Tibial artery (tissue), 4 donors: Measurements from ENCODE around the gene PRDM8.

Experiments
- DNase-seq, 2 donors: peaks; one replicate each; pipeline ENCODE4 v3.0.0-alpha.2; 2019
- H3K27ac ChIP-seq, 2 donors: fragments of 200-600 bp; sonication (generic) in 1 of 2; 1 replicate in 1 of 2; 2 replicates in 1 of 2; pipeline ENCODE4 v1.5.1; 2018 to 2019; ENCODE audit warnings: mild to moderate bottlenecking in 1 of 2
- H3K27me3 ChIP-seq, 2 donors: fragments of 200-600 bp; sonication (generic) in 1 of 2; one replicate each; pipeline versions ENCODE4 v1.5.1 to v1.6.0; 2016 to 2019
- H3K36me3 ChIP-seq, 3 donors: fragments of 200-600 bp; sonication (generic) in 2 of 3; one replicate each; pipeline ENCODE4 v1.5.1; 2016 to 2019; ENCODE audit warnings: mild to moderate bottlenecking in 2 of 3
- H3K4me1 ChIP-seq, 4 donors: fragments of 200-600 bp; sonication (generic) in 2 of 4; 1 replicate in 3 of 4; 2 replicates in 1 of 4; pipeline ENCODE4 v1.5.1; 2016 to 2019
- H3K4me3 ChIP-seq, 2 donors: fragments of 200-600 bp; sonication (generic) in 1 of 2; 1 replicate in 1 of 2; 2 replicates in 1 of 2; pipeline ENCODE4 v1.5.1; 2018 to 2019; ENCODE audit warnings: mild to moderate bottlenecking in 2 of 2
- H3K9me3 ChIP-seq, 3 donors: fragments of 200-600 bp; sonication (generic) in 1 of 3; one replicate each; pipeline ENCODE4 v1.5.1; 2016 to 2019
- intact Hi-C: fragments of 100-400 bp; cut with DNase I; formaldehyde crosslinking; loops from one replicate; pipeline ENCODE4 v1.15.0; 2023; ENCODE audit warnings: low total_unique reads
- TF ChIP-seq, protein P1 (sequence below), 2 experiments: fragments of 200-600 bp in 1 of 2; fragments of 450-650 bp in 1 of 2; IDR thresholded peaks; one replicate each; pipeline ENCODE4 v1.5.1; 2017 to 2019; ENCODE audit warnings: antibody characterized with exemption in 2 of 2, mild to moderate bottlenecking in 1 of 2, moderate library complexity in 1 of 2

The PRDM8 gene

DNA sequence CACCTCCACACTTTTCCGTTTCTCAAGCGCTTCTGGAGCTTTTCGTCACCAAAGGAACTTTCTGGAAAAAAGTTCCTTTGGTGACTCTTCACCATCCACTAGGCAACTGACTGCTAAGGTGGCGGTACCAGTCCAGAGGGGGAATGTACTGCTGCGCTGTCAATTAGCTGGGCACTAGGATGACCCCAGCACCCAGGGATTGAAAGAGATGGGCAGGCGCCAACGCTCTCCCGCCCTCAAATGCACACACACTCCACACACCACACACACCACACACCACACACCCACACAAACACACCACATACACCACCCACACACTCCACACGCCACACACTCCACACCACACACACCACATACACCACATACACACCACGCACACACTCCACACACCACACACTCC is 10.4 kb downstream of the PRDM8 start:
- peaks cover 0 to 17% (median 7%) of the 10 kb centered on the region in 4 donors for H3K4me1 ChIP-seq
- no peaks in the 10 kb centered on the region for H3K9me3 ChIP-seq
- H3K27ac ChIP-seq: no peak overlapping the region
- DNase-seq: no peak
- H3K4me3 ChIP-seq: no peak overlapping the region
- TF ChIP-seq, protein P1, sequence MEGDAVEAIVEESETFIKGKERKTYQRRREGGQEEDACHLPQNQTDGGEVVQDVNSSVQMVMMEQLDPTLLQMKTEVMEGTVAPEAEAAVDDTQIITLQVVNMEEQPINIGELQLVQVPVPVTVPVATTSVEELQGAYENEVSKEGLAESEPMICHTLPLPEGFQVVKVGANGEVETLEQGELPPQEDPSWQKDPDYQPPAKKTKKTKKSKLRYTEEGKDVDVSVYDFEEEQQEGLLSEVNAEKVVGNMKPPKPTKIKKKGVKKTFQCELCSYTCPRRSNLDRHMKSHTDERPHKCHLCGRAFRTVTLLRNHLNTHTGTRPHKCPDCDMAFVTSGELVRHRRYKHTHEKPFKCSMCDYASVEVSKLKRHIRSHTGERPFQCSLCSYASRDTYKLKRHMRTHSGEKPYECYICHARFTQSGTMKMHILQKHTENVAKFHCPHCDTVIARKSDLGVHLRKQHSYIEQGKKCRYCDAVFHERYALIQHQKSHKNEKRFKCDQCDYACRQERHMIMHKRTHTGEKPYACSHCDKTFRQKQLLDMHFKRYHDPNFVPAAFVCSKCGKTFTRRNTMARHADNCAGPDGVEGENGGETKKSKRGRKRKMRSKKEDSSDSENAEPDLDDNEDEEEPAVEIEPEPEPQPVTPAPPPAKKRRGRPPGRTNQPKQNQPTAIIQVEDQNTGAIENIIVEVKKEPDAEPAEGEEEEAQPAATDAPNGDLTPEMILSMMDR (IDR thresholded peaks at IDR 0.05): no peak
- H3K27me3 ChIP-seq: peaks cover 0 to 42% of the 10 kb centered on the region in 2 donors
- intact Hi-C loops: no loop called here
- no peaks in the 10 kb centered on the region for H3K36me3 ChIP-seq

DNA sequence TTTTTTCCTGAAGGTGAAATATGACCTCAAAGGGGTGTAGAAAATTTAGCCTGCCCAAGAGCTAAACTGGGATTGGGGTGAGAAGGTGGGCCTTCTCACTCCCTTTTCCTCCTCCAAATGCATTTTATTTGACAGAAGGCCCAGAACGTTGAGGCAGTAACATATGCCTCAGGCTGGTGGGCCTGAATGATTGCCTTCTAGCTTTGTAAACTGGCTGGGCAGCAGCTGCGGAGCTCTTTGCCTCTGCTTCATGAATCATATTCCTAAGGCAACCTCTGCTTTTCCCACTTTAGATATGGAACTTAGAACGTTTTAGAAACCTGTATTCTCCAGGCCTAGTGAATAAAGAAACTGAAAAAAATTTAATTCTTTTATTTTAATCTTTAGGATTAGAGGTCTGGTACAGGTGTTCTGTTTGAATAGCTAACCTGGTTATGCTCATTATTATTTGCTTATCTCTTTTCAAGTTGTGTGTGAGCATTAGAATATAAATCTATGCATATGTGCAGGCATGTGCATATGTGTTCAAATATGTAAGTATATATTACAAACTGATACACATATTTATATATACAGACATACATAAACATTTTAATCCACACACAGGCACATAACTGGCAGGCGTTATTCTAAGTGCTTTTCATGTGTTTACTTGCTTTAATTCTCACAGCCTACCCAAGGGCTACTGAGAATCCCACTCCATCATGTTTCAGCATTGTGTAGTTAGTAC is 11.5 kb downstream of the PRDM8 start:
- Histone ChIP-seq H3K4me3 (no peak overlapping the region), H3K27me3 (peaks cover 0 to 34% of the 10 kb centered on the region in 2 donors), H3K27ac (no peak overlapping the region), H3K4me1 (peaks cover 0 to 8% (median 0%) of the 10 kb centered on the region in 4 donors), H3K9me3 (no peaks in the 10 kb centered on the region), H3K36me3 (no peaks in the 10 kb centered on the region)
- TF ChIP-seq, protein P1 (IDR thresholded peaks at IDR 0.05): no peak
- intact Hi-C loops: no loop called here
- DNase-seq: no peak

DNA sequence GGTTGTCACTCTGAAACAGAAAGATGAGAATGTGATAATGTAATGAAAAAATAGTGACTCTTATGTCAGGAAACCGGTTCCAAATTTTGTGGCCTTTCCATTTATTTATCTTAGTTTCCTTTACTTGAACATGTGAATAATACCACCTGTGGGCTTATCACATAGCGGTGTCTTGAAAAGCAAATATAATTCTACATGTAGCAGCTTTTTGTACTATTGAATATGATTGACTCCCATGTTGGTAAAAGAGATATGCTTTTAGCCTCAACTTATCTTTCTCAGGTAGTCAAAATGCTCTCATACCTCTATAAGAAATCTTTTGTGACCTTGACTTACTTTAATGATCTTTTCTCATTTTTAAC is 12.0 kb downstream of the PRDM8 start:
- Histone ChIP-seq H3K27ac (no peak overlapping the region), H3K4me1 (peaks cover 0 to 8% (median 0%) of the 10 kb centered on the region in 4 donors), H3K4me3 (no peak overlapping the region), H3K27me3 (peaks cover 0 to 34% of the 10 kb centered on the region in 2 donors), H3K9me3 (no peaks in the 10 kb centered on the region), H3K36me3 (no peaks in the 10 kb centered on the region)
- TF ChIP-seq, protein P1 (IDR thresholded peaks at IDR 0.05): no peak
- DNase-seq: no peak
- intact Hi-C loops: no loop called here

DNA sequence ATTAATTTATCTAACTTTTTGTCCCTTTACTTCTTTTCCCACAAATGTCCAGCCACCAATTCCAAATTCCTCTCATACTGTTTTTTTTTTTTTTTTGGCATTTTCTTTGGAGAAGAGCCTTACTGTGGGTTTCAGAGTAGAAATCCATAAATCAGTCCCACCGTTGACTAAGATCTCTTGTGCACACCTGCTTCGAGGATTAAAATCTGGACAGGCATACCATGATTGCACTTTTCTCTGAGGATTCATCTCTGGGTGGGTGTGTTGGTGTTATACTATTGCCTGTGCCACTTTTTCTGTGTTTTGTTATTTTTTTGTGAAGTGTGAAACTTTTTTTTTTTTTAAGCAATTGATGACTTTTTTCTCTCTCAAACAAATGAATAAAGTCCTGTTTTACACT is 13.2 kb downstream of the PRDM8 start:
- Histone ChIP-seq H3K9me3 (no peaks in the 10 kb centered on the region), H3K4me1 (peaks cover 0 to 8% (median 0%) of the 10 kb centered on the region in 4 donors), H3K27ac (no peak overlapping the region), H3K36me3 (no peaks in the 10 kb centered on the region), H3K27me3 (peaks cover 0 to 34% of the 10 kb centered on the region in 2 donors), H3K4me3 (no peak overlapping the region)
- intact Hi-C loops: loop anchor here (5.0 kb wide), 1 partner anchor 1258 kb away; no protein-coding TSS in a partner anchor
- TF ChIP-seq, protein P1 (IDR thresholded peaks at IDR 0.05): no peak
- no peak for DNase-seq

DNA sequence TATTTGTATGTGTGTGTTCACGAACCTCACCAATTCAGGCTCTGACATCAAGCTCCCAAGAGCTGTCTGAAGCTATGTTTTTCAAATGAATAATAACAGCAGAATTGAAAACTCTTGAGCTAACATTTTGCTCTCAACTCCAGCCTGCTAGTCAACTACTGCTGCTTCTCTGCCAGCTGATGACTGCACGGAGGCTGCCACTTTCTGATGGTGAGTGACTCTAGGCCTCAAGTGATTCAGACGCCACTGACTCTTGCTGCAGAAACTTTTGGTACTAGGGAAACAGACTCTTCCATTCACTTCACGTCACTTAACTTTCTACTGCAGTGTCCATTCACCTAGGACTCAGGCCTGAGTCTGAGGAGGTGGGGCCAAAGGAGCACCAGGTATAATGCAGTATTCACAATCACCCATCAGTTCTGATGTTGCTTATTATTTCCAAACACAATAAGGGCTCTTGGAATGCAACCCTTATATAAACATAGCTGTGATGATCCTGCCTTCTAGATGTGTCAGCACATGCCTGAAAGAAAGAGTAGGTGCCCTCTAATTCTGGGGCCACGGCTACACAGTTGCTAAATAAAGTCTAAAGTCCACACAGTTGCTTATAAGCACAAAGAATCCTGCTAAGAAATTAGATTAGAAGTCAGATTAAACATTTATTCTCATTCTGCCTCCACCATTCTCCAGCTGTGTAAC is 16.0 kb downstream of the PRDM8 start:
- Histone ChIP-seq H3K4me3 (no peak overlapping the region), H3K9me3 (no peaks in the 10 kb centered on the region), H3K36me3 (no peaks in the 10 kb centered on the region), H3K4me1 (no peaks in the 10 kb centered on the region), H3K27ac (no peak overlapping the region), H3K27me3 (peaks cover 0 to 22% of the 10 kb centered on the region in 2 donors)
- intact Hi-C loops: loop anchor here (5.0 kb wide), 1 partner anchor 1261 kb away; no protein-coding TSS in a partner anchor
- DNase-seq: no peak
- TF ChIP-seq, protein P1 (IDR thresholded peaks at IDR 0.05): no peak
